Measurements from ENCODE around the gene TNNI2.
"Not testable (repeated sequence)": the region's sequence is repeated elsewhere in the genome, so short reads cannot be mapped to it uniquely, and the experiment has no call there.

DNA sequence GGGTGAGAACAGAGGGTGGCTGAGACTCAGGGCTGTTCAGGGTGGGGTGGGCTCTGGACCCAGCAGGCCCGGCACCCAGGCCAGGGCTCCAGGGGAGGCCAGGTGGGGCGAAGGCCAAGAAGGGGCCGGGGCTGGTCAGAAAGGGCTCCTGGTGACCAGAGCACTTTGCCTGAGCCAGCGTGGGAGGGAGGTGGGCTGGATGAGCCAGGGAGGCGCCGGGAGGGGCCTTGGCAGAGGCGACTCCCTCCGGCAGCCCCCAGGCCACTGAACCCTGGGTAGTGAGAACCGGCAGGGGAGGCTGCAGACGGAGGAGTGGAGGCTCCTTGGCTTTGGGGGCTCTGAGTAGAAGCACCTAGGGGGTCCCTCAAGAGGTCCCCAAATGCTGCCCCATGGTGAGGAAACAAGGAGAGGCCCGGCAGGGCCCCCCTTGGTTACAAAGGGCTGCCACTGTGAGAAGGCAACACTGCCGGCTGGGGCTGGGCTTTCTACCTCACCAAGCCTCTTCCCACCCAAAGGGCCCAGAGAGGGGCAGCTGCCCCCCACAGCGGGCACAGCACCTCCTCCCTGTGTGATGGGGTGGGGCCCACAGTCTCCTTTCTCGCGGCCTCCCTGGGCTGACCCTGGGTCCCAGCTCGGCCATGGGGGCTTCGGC is 35.8 kb downstream of the TNNI2 start:
- TF ChIP-seq POLR2A, POLR2AphosphoS5 (IDR thresholded peaks at IDR 0.05): not testable (repeated sequence)
- TF ChIP-seq, protein P1, sequence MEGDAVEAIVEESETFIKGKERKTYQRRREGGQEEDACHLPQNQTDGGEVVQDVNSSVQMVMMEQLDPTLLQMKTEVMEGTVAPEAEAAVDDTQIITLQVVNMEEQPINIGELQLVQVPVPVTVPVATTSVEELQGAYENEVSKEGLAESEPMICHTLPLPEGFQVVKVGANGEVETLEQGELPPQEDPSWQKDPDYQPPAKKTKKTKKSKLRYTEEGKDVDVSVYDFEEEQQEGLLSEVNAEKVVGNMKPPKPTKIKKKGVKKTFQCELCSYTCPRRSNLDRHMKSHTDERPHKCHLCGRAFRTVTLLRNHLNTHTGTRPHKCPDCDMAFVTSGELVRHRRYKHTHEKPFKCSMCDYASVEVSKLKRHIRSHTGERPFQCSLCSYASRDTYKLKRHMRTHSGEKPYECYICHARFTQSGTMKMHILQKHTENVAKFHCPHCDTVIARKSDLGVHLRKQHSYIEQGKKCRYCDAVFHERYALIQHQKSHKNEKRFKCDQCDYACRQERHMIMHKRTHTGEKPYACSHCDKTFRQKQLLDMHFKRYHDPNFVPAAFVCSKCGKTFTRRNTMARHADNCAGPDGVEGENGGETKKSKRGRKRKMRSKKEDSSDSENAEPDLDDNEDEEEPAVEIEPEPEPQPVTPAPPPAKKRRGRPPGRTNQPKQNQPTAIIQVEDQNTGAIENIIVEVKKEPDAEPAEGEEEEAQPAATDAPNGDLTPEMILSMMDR (IDR thresholded peaks at IDR 0.05 in 8 of 11, conservative IDR thresholded peaks at IDR 0.05 in 3 of 11): not testable (repeated sequence)

Measured in spleen (tissue), 7 donors.